ENCODE measurements around the gene TCEAL8.
A peak's percentile ranks its signal among the peaks of the same experiment; 100 is the strongest.

The TCEAL8 gene

GRCh38 chrX:103212749-103213457 lies 42.1 kb downstream of the TCEAL8 start:
- no peak for DNase-seq

GRCh38 chrX:103211012-103211715 lies 43.8 kb downstream of the TCEAL8 start:
- DNase-seq, result peak; percentile 19

DNA sequence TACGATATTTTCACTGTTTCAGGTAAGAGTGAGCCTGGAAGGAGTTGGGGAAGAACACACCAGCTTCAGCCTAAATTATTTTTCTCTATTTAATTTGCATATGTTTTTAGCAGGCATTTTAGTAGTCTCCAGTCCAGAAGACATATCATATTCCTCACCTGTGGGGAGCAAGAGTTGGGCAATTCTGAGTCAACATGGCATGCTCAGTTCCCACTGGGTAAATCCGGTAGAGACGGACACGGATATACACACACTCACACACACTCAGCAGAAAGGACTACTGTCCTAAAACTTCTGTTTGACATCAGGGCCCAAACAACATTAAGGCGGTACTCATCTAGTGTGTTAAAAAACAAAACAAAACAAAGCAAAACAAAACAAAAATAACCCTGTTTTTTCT lies 44.9 kb downstream of the TCEAL8 start:
- no peak for DNase-seq
